ENCODE measurements around the gene ATXN7.

Gene ATXN7

DNA sequence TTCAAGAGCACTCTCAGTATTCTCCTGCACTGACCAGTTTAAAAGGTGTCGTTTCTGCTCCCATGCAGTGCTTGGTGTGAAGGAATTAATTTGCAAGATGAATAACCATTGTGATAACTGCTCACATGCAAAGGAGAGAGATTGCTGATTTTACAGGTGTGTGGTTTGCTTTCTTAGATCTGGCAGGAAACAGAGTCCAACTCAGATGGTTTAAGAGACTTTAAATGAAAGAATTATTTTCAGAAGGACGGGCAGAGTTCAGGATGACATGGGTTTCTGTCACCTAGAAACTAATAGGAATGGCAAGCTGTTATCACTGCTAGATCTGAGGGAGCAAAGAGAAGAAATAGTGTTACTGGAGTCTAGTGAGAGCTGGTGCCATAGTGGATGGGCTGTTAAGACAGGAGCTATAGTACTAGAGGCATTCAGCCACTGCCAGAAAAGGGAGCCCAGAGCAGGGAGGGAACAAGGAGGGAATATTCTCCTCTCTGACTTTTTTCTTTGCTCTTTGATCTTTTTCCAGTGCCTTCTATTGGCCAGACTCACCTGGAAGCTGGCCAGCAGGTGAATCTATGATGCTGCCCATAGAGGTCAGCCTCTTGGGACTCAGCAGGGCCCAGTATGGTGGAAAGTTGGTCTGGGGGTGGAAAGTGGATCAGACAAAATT is 14.9 kb downstream of the ATXN7 start:
- peak; percentile 63 for DNase-seq
- Histone ChIP-seq H3K27ac (ENCODE audit: low read length) (peak overlapping the region; percentile 34; the same call in 1 of the 2 replicates), H3K9ac (ENCODE audit: low read length) (no peak overlapping the region), H2AFZ (ENCODE audit: low read length) (no peak overlapping the region), H3K4me1 (ENCODE audit: low read length) (peaks cover 24% of the 10 kb centered on the region), H3K4me3 (ENCODE audit: low read length) (no peak overlapping the region), H3K36me3 (replicated peaks; ENCODE audit: insufficient read depth, low read length) (no peaks in the 10 kb centered on the region), H3F3A (ENCODE audit: insufficient read depth, low read length) (peaks cover 18% of the 10 kb centered on the region), H3K79me2 (ENCODE audit: low read length) (peaks cover 84% of the 10 kb centered on the region), H3K4me2 (ENCODE audit: low read depth, low read length) (peak overlapping the region; percentile 68), H3K27me3 (replicated peaks; ENCODE audit: insufficient read depth, low read length) (no peaks in the 10 kb centered on the region), H3K9me2 (replicated peaks; ENCODE audit: insufficient read depth, low read length) (no peaks in the 10 kb centered on the region), H4K20me1 (ENCODE audit: insufficient read depth, low read length) (no peaks in the 10 kb centered on the region), H3K9me3 (replicated peaks; ENCODE audit: insufficient read depth, low read length) (no peaks in the 10 kb centered on the region)
- TF ChIP-seq EZH2 (optimal IDR thresholded peaks at IDR 0.05; ENCODE audit: low read depth, low read length) (no peak), EZH2phosphoT487 (IDR thresholded peaks at IDR 0.05; ENCODE audit: low read length) (no peak), CTCF (IDR thresholded peaks at IDR 0.05; ENCODE audit: low read length) (no peak)

- H3K27ac ChIP-seq (ENCODE audit: low read length) = no peak overlapping the region
- no peaks in the 10 kb centered on the region for H4K20me1 ChIP-seq (ENCODE audit: insufficient read depth, low read length)
- no peak overlapping the region for H2AFZ ChIP-seq (ENCODE audit: low read length)
- no peaks in the 10 kb centered on the region for H3K9me2 ChIP-seq (replicated peaks; ENCODE audit: insufficient read depth, low read length)
- H3F3A ChIP-seq (ENCODE audit: insufficient read depth, low read length) = peaks cover 18% of the 10 kb centered on the region
- no peaks in the 10 kb centered on the region for H3K27me3 ChIP-seq (replicated peaks; ENCODE audit: insufficient read depth, low read length)
- no peak overlapping the region for H3K9ac ChIP-seq (ENCODE audit: low read length)
- peaks cover 69% of the 10 kb centered on the region for H3K79me2 ChIP-seq (ENCODE audit: low read length)
- peaks cover 24% of the 10 kb centered on the region for H3K4me1 ChIP-seq (ENCODE audit: low read length)
- TF ChIP-seq EZH2 (optimal IDR thresholded peaks at IDR 0.05; ENCODE audit: low read depth, low read length) = no peak
- TF ChIP-seq EZH2phosphoT487 (IDR thresholded peaks at IDR 0.05; ENCODE audit: low read length) = no peak
- TF ChIP-seq CTCF (IDR thresholded peaks at IDR 0.05; ENCODE audit: low read length) = no peak
- no peaks in the 10 kb centered on the region for H3K36me3 ChIP-seq (replicated peaks; ENCODE audit: insufficient read depth, low read length)
- no peak overlapping the region for H3K4me3 ChIP-seq (ENCODE audit: low read length)
- DNase-seq = no peak
- H3K9me3 ChIP-seq (replicated peaks; ENCODE audit: insufficient read depth, low read length) = no peaks in the 10 kb centered on the region
- no peak overlapping the region for H3K4me2 ChIP-seq (ENCODE audit: low read depth, low read length)
These were observed 17.0 kb downstream of the ATXN7 start for GRCh38 chr3:63880653-63881052.

- H3K4me1 ChIP-seq (ENCODE audit: low read length) = no peaks in the 10 kb centered on the region
- no peak overlapping the region for H2AFZ ChIP-seq (ENCODE audit: low read length)
- H3K27me3 ChIP-seq (replicated peaks; ENCODE audit: insufficient read depth, low read length) = no peaks in the 10 kb centered on the region
- no peak overlapping the region for H3K4me3 ChIP-seq (ENCODE audit: low read length)
- no peaks in the 10 kb centered on the region for H3F3A ChIP-seq (ENCODE audit: insufficient read depth, low read length)
- no peaks in the 10 kb centered on the region for H3K9me2 ChIP-seq (replicated peaks; ENCODE audit: insufficient read depth, low read length)
- H3K9ac ChIP-seq (ENCODE audit: low read length) = no peak overlapping the region
- no peak for DNase-seq
- H4K20me1 ChIP-seq (ENCODE audit: insufficient read depth, low read length) = no peaks in the 10 kb centered on the region; the same call in 1 of the 2 replicates
- H3K9me3 ChIP-seq (replicated peaks; ENCODE audit: insufficient read depth, low read length) = no peaks in the 10 kb centered on the region
- H3K27ac ChIP-seq (ENCODE audit: low read length) = no peak overlapping the region
- no peaks in the 10 kb centered on the region for H3K36me3 ChIP-seq (replicated peaks; ENCODE audit: insufficient read depth, low read length)
- no peak for TF ChIP-seq EZH2phosphoT487 (IDR thresholded peaks at IDR 0.05; ENCODE audit: low read length)
- TF ChIP-seq EZH2 (optimal IDR thresholded peaks at IDR 0.05; ENCODE audit: low read depth, low read length) = no peak
- TF ChIP-seq CTCF (IDR thresholded peaks at IDR 0.05; ENCODE audit: low read length) = no peak
- peaks cover 53% of the 10 kb centered on the region for H3K79me2 ChIP-seq (ENCODE audit: low read length)
- H3K4me2 ChIP-seq (ENCODE audit: low read depth, low read length) = no peak overlapping the region
These were observed 23.2 kb downstream of the ATXN7 start for GRCh38 chr3:63886858-63887257.

All from MM.1S (cell line).